Left ventricle myocardium inferior (tissue), 1 donor: ENCODE results near the gene STRA6. TPM values are rescaled to one million over a fixed set of nuclear protein-coding genes. Genes with fewer than 3 reads are reported as not detected.

Experiments
- DNase-seq: peaks from one replicate; pipeline ENCODE4 v3.0.0-alpha.2; 2020
- H3K27ac ChIP-seq: fragments of 200-600 bp; replicated peaks from 2 replicates; pipeline ENCODE4 v1.8.0; 2021
- H3K27me3 ChIP-seq: fragments of 200-600 bp; 2 replicates; pipeline ENCODE4 v1.8.0; 2021; ENCODE audit warnings: low read depth
- H3K36me3 ChIP-seq: fragments of 200-600 bp; 2 replicates; pipeline ENCODE4 v1.8.0; 2021
- H3K4me1 ChIP-seq: fragments of 200-600 bp; 2 replicates; pipeline ENCODE4 v1.8.0; 2021
- H3K4me3 ChIP-seq: fragments of 200-600 bp; 2 replicates; pipeline ENCODE4 v1.8.0; 2021; ENCODE audit warnings: mild to moderate bottlenecking, moderate library complexity
- H3K9me3 ChIP-seq: fragments of 200-600 bp; replicated peaks from 2 replicates; pipeline ENCODE4 v1.8.0; 2021
- CTCF ChIP-seq: fragments of 200-600 bp; IDR thresholded peaks from 2 replicates; pipeline ENCODE4 v1.8.0; 2021; ENCODE audit warnings: antibody characterized with exemption, mild to moderate bottlenecking, borderline replicate concordance
- intact Hi-C: fragments of 100-400 bp; cut with micrococcal nuclease; formaldehyde crosslinking; loops from one replicate; pipeline ENCODE4 v1.11.0; 2022
- total RNA-seq: library from RNA; stranded (reverse); fragmentation: NEBNext Ultra II Directional; extraction: Animal tissue kit (Norgen Biotek cat#: 25700); gene quantifications from one replicate; pipeline ENCODE4 v1.2.1, GENCODE V29; 2021
- donor health status: DM: no; HTN: yes; CAD: no; lungs with severe emphysema.

STRA6 gene
- total RNA-seq, 1 donor from 2014 or later, result not detected

- DNase-seq, result no peak
- no peak for TF ChIP-seq CTCF
- Histone ChIP-seq H3K27ac (no peak overlapping the region), H3K4me1 (peaks cover 43% of the 10 kb centered on the region), H3K27me3 (peaks cover 21% of the 10 kb centered on the region), H3K36me3 (no peaks in the 10 kb centered on the region), H3K9me3 (no peaks in the 10 kb centered on the region), H3K4me3 (no peak overlapping the region)
- intact Hi-C loops, result no loop called here
Measured at GRCh38 chr15:74138642-74139041, 63.9 kb downstream of the STRA6 start.

GRCh38 chr15:74137537-74137894 is 65.1 kb downstream of the STRA6 start:
- no peaks in the 10 kb centered on the region for H3K36me3 ChIP-seq
- DNase-seq, result no peak
- H3K9me3 ChIP-seq, result no peaks in the 10 kb centered on the region
- peaks cover 54% of the 10 kb centered on the region for H3K4me1 ChIP-seq
- intact Hi-C loops, result no loop called here
- peak overlapping the region; percentile 89 for H3K27ac ChIP-seq
- H3K4me3 ChIP-seq, result peak overlapping the region; percentile 67
- H3K27me3 ChIP-seq, result peaks cover 33% of the 10 kb centered on the region
- no peak for TF ChIP-seq CTCF

DNA sequence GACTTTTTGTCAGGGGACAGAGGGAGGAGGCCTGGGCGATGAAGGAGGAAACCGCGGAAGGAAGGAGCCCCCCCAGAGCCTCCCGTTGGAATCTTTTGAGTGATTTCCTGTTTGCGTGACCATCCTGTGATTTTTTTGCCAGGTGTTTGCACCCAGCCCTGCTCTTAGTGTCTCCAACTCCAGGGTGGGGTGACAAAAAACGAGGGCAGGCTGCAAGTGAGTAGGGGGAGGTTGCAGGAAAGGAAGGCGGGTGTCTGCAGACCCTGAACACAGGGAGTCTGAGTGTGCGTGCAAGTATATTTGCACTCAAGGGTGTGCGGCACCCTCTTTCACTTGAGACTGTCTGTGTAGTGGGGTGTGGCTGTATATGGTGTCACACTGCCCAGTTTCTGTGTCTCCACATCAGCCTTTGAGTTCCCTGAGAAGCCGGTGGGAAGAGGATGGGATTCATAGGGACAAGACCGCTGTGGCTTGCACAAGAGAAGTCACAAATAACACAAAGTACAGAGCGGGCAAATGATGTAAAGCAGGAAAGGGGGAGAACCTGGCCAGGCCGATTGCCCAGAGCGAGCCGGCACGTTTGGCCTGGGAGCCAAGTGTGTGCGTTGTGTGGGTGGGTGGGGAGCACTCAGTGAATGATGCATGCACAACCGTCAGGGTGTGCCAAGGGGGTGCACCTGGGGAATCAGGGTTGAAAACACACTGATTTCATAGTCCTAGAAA is 65.6 kb downstream of the STRA6 start:
- H3K9me3 ChIP-seq, result no peaks in the 10 kb centered on the region
- intact Hi-C loops, result no loop called here
- H3K4me3 ChIP-seq, result peak overlapping the region; percentile 67
- DNase-seq, result no peak
- H3K36me3 ChIP-seq, result no peaks in the 10 kb centered on the region
- H3K27ac ChIP-seq, result peak overlapping the region; percentile 89
- H3K4me1 ChIP-seq, result peaks cover 59% of the 10 kb centered on the region
- H3K27me3 ChIP-seq, result peaks cover 38% of the 10 kb centered on the region
- no peak for TF ChIP-seq CTCF

DNA sequence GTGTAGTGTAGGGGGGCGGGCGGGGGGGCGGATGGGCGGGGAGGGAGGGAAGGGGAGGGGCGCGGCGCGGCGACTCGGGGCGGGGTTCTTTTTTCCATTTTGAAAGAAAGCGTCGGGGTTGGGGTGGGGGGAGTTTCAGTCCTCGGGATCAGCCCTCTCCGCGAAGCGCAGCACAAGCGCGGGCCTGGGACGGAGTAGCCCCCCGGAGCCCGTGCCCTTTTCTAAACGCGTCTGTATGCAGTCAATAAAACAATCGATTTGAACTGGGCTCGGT is 66.1 kb downstream of the STRA6 start:
- DNase-seq, result no peak
- TF ChIP-seq CTCF, result no peak
- H3K36me3 ChIP-seq, result no peaks in the 10 kb centered on the region
- H3K4me1 ChIP-seq, result peaks cover 59% of the 10 kb centered on the region
- H3K9me3 ChIP-seq, result no peaks in the 10 kb centered on the region
- intact Hi-C loops, result no loop called here
- H3K27ac ChIP-seq, result peak overlapping the region; percentile 89
- H3K4me3 ChIP-seq, result peak overlapping the region; percentile 67
- peaks cover 43% of the 10 kb centered on the region for H3K27me3 ChIP-seq

DNA sequence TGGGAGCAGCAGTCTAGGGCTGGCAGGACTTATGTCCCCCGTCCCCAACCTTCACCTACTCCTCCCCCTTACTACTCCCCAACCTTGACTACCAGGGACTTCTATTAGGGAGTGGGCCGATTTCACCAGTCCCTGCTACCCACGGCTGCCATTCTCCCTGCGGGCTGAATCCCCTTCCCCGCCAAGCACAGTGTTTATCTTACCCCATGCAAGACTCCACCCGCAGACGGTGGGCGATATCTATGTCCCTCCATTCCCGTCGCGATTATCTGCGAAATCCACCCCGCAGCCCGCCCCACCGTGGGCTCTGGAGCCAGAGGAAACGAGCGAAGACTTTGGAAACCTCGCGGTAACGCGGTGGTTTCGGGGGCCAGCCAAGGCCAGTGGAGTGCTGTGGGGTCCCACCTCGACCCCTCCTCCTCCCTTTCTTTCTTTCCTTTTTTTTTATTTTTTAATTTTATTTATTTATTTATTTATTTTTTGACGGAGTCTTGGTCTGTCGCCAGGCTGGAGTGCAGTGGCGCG is 67.5 kb downstream of the STRA6 start:
- DNase-seq, result no peak
- intact Hi-C loops, result no loop called here
- H3K4me1 ChIP-seq, result peaks cover 73% of the 10 kb centered on the region
- no peak for TF ChIP-seq CTCF
- no peaks in the 10 kb centered on the region for H3K36me3 ChIP-seq
- peak overlapping the region; percentile 89 for H3K27ac ChIP-seq
- H3K4me3 ChIP-seq, result peak overlapping the region; percentile 67
- H3K27me3 ChIP-seq, result peaks cover 57% of the 10 kb centered on the region
- H3K9me3 ChIP-seq, result no peaks in the 10 kb centered on the region
